H7 (cell line): ENCODE measurements around the gene PRR33. TPM values are rescaled to one million over a fixed set of nuclear protein-coding genes. Genes with fewer than 3 reads are reported as not detected.

Experiments
- DNase-seq: peaks from one replicate; pipeline ENCODE4 v3.0.0; 2012
- H3K27me3 ChIP-seq: 2 replicates; pipeline ENCODE4 v1.6.0; 2011; ENCODE audit warnings: mild to moderate bottlenecking, low read length; ENCODE audit not compliant: control insufficient read depth, insufficient read depth
- H3K36me3 ChIP-seq: replicated peaks from 2 replicates; pipeline ENCODE4 v1.5.1; 2011; ENCODE audit warnings: low read length; ENCODE audit not compliant: control insufficient read depth, insufficient read depth
- H3K4me3 ChIP-seq: 2 replicates; pipeline ENCODE4 v1.5.1; 2011; ENCODE audit warnings: low read depth, mild to moderate bottlenecking, control low read depth, low read length, moderate library complexity; ENCODE audit not compliant: insufficient read depth
- total RNA-seq: library from RNA; depleted of rRNA; stranded (reverse); fragments of >200 nt; shearing (Covaris generic); gene quantifications from 2 replicates; pipeline ENCODE4 v1.2.3, GENCODE V29; 2014; rRNA removed

Gene PRR33
- total RNA-seq, 1 experiment from 2014 or later = not detected

GRCh38 chr11:1842149-1843097, 49.3 kb downstream of the PRR33 start:
- Histone ChIP-seq H3K36me3 (no peaks in the 10 kb centered on the region), H3K4me3 (no peak overlapping the region), H3K27me3 (no peaks in the 10 kb centered on the region)
- no peak for DNase-seq

GRCh38 chr11:1841511-1842148, 50.1 kb downstream of the PRR33 start:
- Histone ChIP-seq H3K27me3 (no peaks in the 10 kb centered on the region), H3K4me3 (no peak overlapping the region), H3K36me3 (no peaks in the 10 kb centered on the region)
- no peak for DNase-seq

DNA sequence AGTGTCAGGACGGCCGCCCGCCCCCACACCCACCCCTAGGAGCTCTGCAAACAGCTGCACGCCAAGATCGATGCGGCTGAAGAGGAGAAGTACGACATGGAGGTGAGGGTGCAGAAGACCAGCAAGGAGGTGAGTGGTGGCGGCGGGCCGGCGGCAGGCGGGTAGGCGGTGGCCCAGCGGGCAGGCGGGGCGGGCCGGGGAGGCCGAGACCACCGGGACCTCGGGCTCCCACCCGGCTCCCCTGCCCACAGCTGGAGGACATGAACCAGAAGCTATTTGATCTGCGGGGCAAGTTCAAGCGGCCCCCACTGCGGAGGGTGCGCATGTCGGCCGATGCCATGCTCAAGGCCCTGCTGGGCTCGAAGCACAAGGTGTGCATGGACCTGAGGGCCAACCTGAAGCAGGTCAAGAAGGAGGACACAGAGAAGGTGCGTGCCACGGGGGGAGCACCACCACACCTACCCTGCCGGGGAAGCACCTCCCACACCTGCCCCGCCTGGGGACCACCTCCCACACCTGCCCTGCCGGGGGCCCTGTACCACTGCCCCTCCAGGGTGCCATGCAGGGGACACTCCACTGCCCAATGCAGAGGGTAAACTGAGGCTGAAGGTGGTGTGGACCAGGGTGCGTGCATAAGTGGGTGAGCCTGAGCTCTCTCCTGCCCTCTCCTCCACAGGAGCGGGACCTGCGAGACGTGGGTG, 50.8 kb downstream of the PRR33 start:
- no peaks in the 10 kb centered on the region for H3K27me3 ChIP-seq

DNA sequence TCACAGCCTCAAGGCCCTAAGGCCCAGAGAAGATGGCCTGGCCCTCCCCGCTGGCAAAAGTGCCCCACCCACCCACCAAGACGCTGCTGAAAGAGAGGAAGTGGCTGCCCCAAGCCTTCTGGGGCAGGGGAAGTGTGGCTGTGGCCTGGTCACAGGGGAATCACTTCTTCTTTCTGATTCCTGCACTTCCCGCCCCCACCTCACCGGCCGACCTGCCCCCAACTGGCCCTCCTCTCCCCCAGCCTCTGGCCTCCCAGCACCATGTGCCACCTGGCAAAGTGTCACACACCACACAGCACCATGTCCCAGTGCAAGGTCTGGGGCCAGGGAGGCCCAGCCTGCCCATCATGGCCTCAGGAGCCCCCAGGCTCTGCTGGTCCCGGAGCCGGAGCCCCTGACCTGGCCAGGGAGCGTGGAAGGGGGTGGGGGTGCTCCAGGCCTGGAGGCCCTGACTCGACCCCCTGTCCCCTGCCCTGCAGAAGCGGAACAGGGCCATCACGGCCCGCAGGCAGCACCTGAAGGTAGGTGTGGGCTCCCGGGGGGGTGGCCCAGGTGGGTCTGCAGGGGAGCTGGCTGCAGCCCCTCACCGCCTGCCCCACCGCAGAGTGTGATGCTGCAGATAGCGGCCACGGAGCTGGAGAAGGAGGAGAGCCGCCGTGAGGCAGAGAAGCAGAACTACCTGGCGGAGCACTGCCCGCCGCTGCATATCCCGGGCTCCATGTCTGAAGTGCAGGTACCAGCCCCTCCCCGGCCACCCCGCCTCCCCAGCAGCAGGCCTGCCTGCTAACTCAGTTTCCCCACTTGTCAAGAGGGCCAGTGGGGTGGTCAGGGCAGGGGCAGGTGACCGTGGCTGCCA, 51.5 kb downstream of the PRR33 start:
- no peak for DNase-seq
- H3K27me3 ChIP-seq = no peaks in the 10 kb centered on the region
- no peak overlapping the region for H3K4me3 ChIP-seq
- H3K36me3 ChIP-seq = no peaks in the 10 kb centered on the region

More for the DNA sequence above, 50.8 kb downstream of the PRR33 start:
- Histone ChIP-seq H3K36me3 (no peaks in the 10 kb centered on the region), H3K4me3 (no peak overlapping the region)
- no peak for DNase-seq

GRCh38 chr11:1839204-1839923, 52.3 kb downstream of the PRR33 start:
- H3K27me3 ChIP-seq = no peaks in the 10 kb centered on the region
- H3K36me3 ChIP-seq = no peaks in the 10 kb centered on the region
- no peak for DNase-seq

DNA sequence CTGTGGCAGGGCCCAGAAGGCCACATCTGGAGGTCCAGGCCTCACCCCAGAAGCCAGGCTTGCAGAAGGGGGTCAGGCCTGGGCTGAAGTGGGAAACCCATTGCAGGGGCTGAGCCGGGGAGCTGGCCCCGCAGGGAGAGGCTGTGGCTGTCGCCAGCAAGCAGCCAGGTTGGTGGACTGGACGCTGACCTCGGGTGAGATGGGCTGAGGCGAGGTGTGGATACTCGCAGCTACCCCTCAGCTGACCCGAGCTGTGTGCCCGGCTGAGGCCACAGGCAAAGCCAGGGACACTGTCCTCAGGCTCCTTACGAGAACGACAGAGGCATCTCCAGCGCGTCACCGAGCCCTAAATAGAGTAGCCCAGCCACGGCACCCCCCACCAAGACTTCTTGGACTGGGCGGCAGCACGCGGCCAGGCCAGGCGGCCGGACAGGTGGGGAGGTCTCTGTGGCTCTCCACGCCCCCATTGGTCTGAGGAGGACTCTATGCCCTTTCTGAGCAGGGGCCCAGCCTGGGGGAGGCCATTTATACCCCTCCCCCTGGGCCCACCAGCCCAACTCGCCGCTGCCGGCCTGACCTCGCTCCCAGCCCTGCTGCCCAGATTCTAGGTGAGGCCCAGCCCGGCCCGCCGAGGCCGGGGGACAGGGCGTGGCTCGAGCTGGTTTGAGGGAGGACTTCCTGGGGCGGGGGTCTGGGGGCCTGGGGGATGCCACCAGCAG, 53.1 kb downstream of the PRR33 start, which contains the start of gene TNNI2:
Gene TNNI2, plus strand, starts transcription at position 556 of the 719 bp plus-strand sequence. CDS start 716 bp downstream, outside the sequence.
- DNase-seq = no peak
- no peaks in the 10 kb centered on the region for H3K27me3 ChIP-seq
- no peak within 1 kb of the TSS for H3K4me3 ChIP-seq
- H3K36me3 ChIP-seq = no peaks in the 10 kb centered on the region

More at GRCh38 chr11:1839204-1839923, 52.3 kb downstream of the PRR33 start:
- no peak overlapping the region for H3K4me3 ChIP-seq

Other genes starting within 250 kb of the PRR33 start
- gene KRTAP5-6, start 194.7 kb downstream of the PRR33 start, total RNA-seq = not detected in 2 replicates
- gene IFITM10, start 141.3 kb downstream of the PRR33 start, total RNA-seq = 0.42 and 0.74 TPM in 2 replicates
- 177 and 235 TPM in 2 replicates for gene CTSD, start 128.0 kb downstream of the PRR33 start, total RNA-seq
- gene SYT8, start 56.9 kb downstream of the PRR33 start, total RNA-seq = not detected in 2 replicates
- gene TNNI2, start 52.9 kb downstream of the PRR33 start, total RNA-seq = not detected in 2 replicates
- gene LSP1, start 38.8 kb downstream of the PRR33 start, total RNA-seq = 0.35 and 2.0 TPM in 2 replicates
- not detected in 2 replicates for gene TNNT3, start 27.8 kb upstream of the PRR33 start, total RNA-seq
- gene MRPL23, start 55.4 kb upstream of the PRR33 start, total RNA-seq = 75.9 and 91.1 TPM in 2 replicates
- gene H19, start 105.9 kb upstream of the PRR33 start, total RNA-seq = 0.62 and 1.2 TPM in 2 replicates
- gene IGF2, start 247.5 kb upstream of the PRR33 start, total RNA-seq = 0.78 and 1.2 TPM in 2 replicates